Astrocyte (in vitro differentiated cells and primary cell): ENCODE data around the gene TENM3.

Source experiments
- CTCF ChIP-seq: IDR thresholded peaks from 2 replicates; pipeline ENCODE4 v1.5.1; 2011; ENCODE audit warnings: low read depth, mild to moderate bottlenecking, inconsistent platforms, low read length, moderate library complexity; ENCODE audit not compliant: insufficient read depth
- EZH2 ChIP-seq: IDR thresholded peaks from 2 replicates; pipeline ENCODE4 v1.6.1; 2012; ENCODE audit warnings: mild to moderate bottlenecking, low read length, inconsistent platforms; ENCODE audit not compliant: insufficient read depth

DNA sequence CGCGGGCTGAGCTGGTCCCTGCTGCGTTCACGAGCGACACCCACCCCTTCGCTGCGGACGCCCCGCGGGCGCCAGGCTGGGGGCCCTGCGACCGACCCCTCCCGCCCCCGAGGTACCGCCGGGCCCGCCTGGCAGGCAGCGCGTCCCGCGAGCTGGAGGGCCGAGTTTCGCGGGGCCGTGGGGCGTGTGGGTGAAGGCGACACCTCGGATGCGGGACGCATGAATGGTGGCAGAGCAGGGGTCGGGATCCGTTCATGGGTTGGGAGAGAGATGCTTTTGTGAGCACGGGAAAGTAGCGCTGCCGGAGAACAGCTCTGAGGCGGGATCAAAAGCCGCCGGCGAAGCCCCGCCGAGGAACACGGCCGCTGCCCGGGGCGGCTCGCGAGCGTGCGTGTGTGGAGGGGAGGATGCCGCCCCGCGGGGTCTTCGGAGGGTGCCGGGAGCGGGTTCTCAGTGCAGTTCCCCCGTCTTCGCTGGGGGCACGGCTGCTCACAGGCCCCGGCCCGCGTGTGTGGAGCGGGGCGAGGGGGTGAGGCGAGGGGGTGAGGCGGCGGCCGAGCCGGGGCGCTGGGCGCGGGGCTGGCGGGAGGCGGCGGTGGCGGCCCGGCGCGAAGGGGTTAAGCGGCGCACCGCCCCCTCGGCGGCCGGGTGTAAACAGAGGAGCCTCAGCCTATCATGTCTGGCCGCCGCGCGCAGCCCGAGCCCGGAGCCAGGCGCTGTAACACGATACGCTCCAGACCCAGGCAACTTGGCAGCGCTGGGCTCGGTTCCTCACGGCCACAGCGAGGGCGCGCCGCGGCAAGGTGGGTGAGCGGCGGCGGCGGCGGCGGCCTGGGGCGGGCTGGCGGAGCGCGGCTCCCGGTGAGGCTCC, 205.3 kb downstream of the TENM3 start:
- TF ChIP-seq CTCF (no peak), EZH2 (no peak)
